Measurements from ENCODE around the gene KCNQ2.

Gene KCNQ2

GRCh38 chr20:63403403-63404105 lies 68.9 kb downstream of the KCNQ2 start:
- H3K4me3 ChIP-seq (ENCODE audit: low read length): no peak overlapping the region
- no peak overlapping the region for H3K4me2 ChIP-seq (ENCODE audit: low read length)
- no peak overlapping the region for H3K9ac ChIP-seq (ENCODE audit: low read length)
- no peak overlapping the region for H3K56ac ChIP-seq (ENCODE audit: low read length)
- no peaks in the 10 kb centered on the region for H3K79me1 ChIP-seq (ENCODE audit: low read length)
- H2BK120ac ChIP-seq (ENCODE audit: low read depth, low read length): no peak overlapping the region
- H2BK15ac ChIP-seq (replicated peaks; ENCODE audit: low read depth): no peak overlapping the region
- no peaks in the 10 kb centered on the region for H3K27me3 ChIP-seq (ENCODE audit: insufficient read depth, low read length, poor library complexity)
- no peaks in the 10 kb centered on the region for H3K36me3 ChIP-seq (ENCODE audit: control insufficient read depth, insufficient read depth, low read length)
- no peak overlapping the region for H3K23ac ChIP-seq (ENCODE audit: low read length)
- no peak overlapping the region for H2AK5ac ChIP-seq (ENCODE audit: low read length)
- no peak overlapping the region for H3K27ac ChIP-seq (ENCODE audit: low read depth, low read length)
- H2BK5ac ChIP-seq (ENCODE audit: low read length): no peak overlapping the region
- H4K5ac ChIP-seq (ENCODE audit: low read length): no peak overlapping the region
- no peak overlapping the region for H3K18ac ChIP-seq (ENCODE audit: low read length)
- WGBS (ENCODE audit: extremely low coverage, insufficient coverage, low lambda C conversion rate): no CpG with 5 or more reads among the region's 19 CpGs
- no peaks in the 10 kb centered on the region for H3K79me2 ChIP-seq (ENCODE audit: control insufficient read depth, insufficient read depth, low read length)
- H4K8ac ChIP-seq (ENCODE audit: low read depth, low read length): no peak overlapping the region
- H3K4ac ChIP-seq (ENCODE audit: low read depth, low read length): no peak overlapping the region
- no peaks in the 10 kb centered on the region for H3K4me1 ChIP-seq (ENCODE audit: control insufficient read depth, low read depth, low read length)
- DNase-seq: no peak

GRCh38 chr20:63402860-63403220 lies 69.6 kb downstream of the KCNQ2 start:
- H3K4ac ChIP-seq (ENCODE audit: low read depth, low read length): no peak overlapping the region
- H3K4me2 ChIP-seq (ENCODE audit: low read length): no peak overlapping the region
- no peaks in the 10 kb centered on the region for H3K27me3 ChIP-seq (ENCODE audit: insufficient read depth, low read length, poor library complexity)
- H3K4me3 ChIP-seq (ENCODE audit: low read length): no peak overlapping the region
- H4K8ac ChIP-seq (ENCODE audit: low read depth, low read length): no peak overlapping the region
- no peak overlapping the region for H3K23ac ChIP-seq (ENCODE audit: low read length)
- H3K4me1 ChIP-seq (ENCODE audit: control insufficient read depth, low read depth, low read length): no peaks in the 10 kb centered on the region
- H3K79me2 ChIP-seq (ENCODE audit: control insufficient read depth, insufficient read depth, low read length): no peaks in the 10 kb centered on the region
- no peak overlapping the region for H2AK5ac ChIP-seq (ENCODE audit: low read length)
- no peak overlapping the region for H2BK15ac ChIP-seq (replicated peaks; ENCODE audit: low read depth)
- H3K36me3 ChIP-seq (ENCODE audit: control insufficient read depth, insufficient read depth, low read length): no peaks in the 10 kb centered on the region
- H3K18ac ChIP-seq (ENCODE audit: low read length): no peak overlapping the region
- H3K56ac ChIP-seq (ENCODE audit: low read length): no peak overlapping the region
- H2BK120ac ChIP-seq (ENCODE audit: low read depth, low read length): no peak overlapping the region
- H3K9ac ChIP-seq (ENCODE audit: low read length): no peak overlapping the region
- no peak overlapping the region for H2BK5ac ChIP-seq (ENCODE audit: low read length)
- DNase-seq: no peak
- H3K27ac ChIP-seq (ENCODE audit: low read depth, low read length): no peak overlapping the region
- H4K5ac ChIP-seq (ENCODE audit: low read length): no peak overlapping the region
- no peaks in the 10 kb centered on the region for H3K79me1 ChIP-seq (ENCODE audit: low read length)
- no CpG with 5 or more reads among the region's 9 CpGs for WGBS (ENCODE audit: extremely low coverage, insufficient coverage, low lambda C conversion rate)

GRCh38 chr20:63402181-63402859 lies 70.1 kb downstream of the KCNQ2 start:
- Histone ChIP-seq H3K23ac (ENCODE audit: low read length) (no peak overlapping the region), H3K27ac (ENCODE audit: low read depth, low read length) (no peak overlapping the region), H3K56ac (ENCODE audit: low read length) (no peak overlapping the region), H2BK15ac (replicated peaks; ENCODE audit: low read depth) (no peak overlapping the region), H4K5ac (ENCODE audit: low read length) (no peak overlapping the region), H3K18ac (ENCODE audit: low read length) (no peak overlapping the region), H3K36me3 (ENCODE audit: control insufficient read depth, insufficient read depth, low read length) (no peaks in the 10 kb centered on the region), H3K4me3 (ENCODE audit: low read length) (no peak overlapping the region), H3K79me1 (ENCODE audit: low read length) (no peaks in the 10 kb centered on the region), H3K4me2 (ENCODE audit: low read length) (no peak overlapping the region), H3K4ac (ENCODE audit: low read depth, low read length) (no peak overlapping the region), H3K27me3 (ENCODE audit: insufficient read depth, low read length, poor library complexity) (no peaks in the 10 kb centered on the region), H2AK5ac (ENCODE audit: low read length) (no peak overlapping the region), H3K4me1 (ENCODE audit: control insufficient read depth, low read depth, low read length) (no peaks in the 10 kb centered on the region), H3K9ac (ENCODE audit: low read length) (no peak overlapping the region), H4K8ac (ENCODE audit: low read depth, low read length) (no peak overlapping the region), H2BK120ac (ENCODE audit: low read depth, low read length) (no peak overlapping the region), H2BK5ac (ENCODE audit: low read length) (no peak overlapping the region), H3K79me2 (ENCODE audit: control insufficient read depth, insufficient read depth, low read length) (no peaks in the 10 kb centered on the region)
- no peak for DNase-seq
- WGBS (ENCODE audit: extremely low coverage, insufficient coverage, low lambda C conversion rate): no CpG with 5 or more reads among the region's 24 CpGs

GRCh38 chr20:63401384-63402110 lies 70.9 kb downstream of the KCNQ2 start:
- WGBS (ENCODE audit: extremely low coverage, insufficient coverage, low lambda C conversion rate): no CpG with 5 or more reads among the region's 29 CpGs
- Histone ChIP-seq H3K79me2 (ENCODE audit: control insufficient read depth, insufficient read depth, low read length) (no peaks in the 10 kb centered on the region), H3K79me1 (ENCODE audit: low read length) (no peaks in the 10 kb centered on the region), H3K4ac (ENCODE audit: low read depth, low read length) (no peak overlapping the region), H3K9ac (ENCODE audit: low read length) (no peak overlapping the region), H2BK15ac (replicated peaks; ENCODE audit: low read depth) (no peak overlapping the region), H4K8ac (ENCODE audit: low read depth, low read length) (no peak overlapping the region), H3K4me1 (ENCODE audit: control insufficient read depth, low read depth, low read length) (no peaks in the 10 kb centered on the region), H4K5ac (ENCODE audit: low read length) (no peak overlapping the region), H3K4me2 (ENCODE audit: low read length) (no peak overlapping the region), H2BK5ac (ENCODE audit: low read length) (no peak overlapping the region), H2AK5ac (ENCODE audit: low read length) (no peak overlapping the region), H3K23ac (ENCODE audit: low read length) (no peak overlapping the region), H3K18ac (ENCODE audit: low read length) (no peak overlapping the region), H3K27ac (ENCODE audit: low read depth, low read length) (no peak overlapping the region), H3K27me3 (ENCODE audit: insufficient read depth, low read length, poor library complexity) (no peaks in the 10 kb centered on the region), H3K36me3 (ENCODE audit: control insufficient read depth, insufficient read depth, low read length) (no peaks in the 10 kb centered on the region), H2BK120ac (ENCODE audit: low read depth, low read length) (no peak overlapping the region), H3K4me3 (ENCODE audit: low read length) (no peak overlapping the region), H3K56ac (ENCODE audit: low read length) (no peak overlapping the region)
- no peak for DNase-seq

- H3K27me3 ChIP-seq (ENCODE audit: insufficient read depth, low read length, poor library complexity): no peaks in the 10 kb centered on the region
- no peak overlapping the region for H4K8ac ChIP-seq (ENCODE audit: low read depth, low read length)
- no peak overlapping the region for H2AK5ac ChIP-seq (ENCODE audit: low read length)
- H3K27ac ChIP-seq (ENCODE audit: low read depth, low read length): no peak overlapping the region
- H2BK15ac ChIP-seq (replicated peaks; ENCODE audit: low read depth): no peak overlapping the region
- H3K4me1 ChIP-seq (ENCODE audit: control insufficient read depth, low read depth, low read length): no peaks in the 10 kb centered on the region
- H3K79me1 ChIP-seq (ENCODE audit: low read length): no peaks in the 10 kb centered on the region
- no peak overlapping the region for H3K4me3 ChIP-seq (ENCODE audit: low read length)
- no peak overlapping the region for H3K4ac ChIP-seq (ENCODE audit: low read depth, low read length)
- H3K36me3 ChIP-seq (ENCODE audit: control insufficient read depth, insufficient read depth, low read length): no peaks in the 10 kb centered on the region
- H2BK5ac ChIP-seq (ENCODE audit: low read length): no peak overlapping the region
- DNase-seq: no peak
- H3K23ac ChIP-seq (ENCODE audit: low read length): no peak overlapping the region
- H3K18ac ChIP-seq (ENCODE audit: low read length): no peak overlapping the region
- H3K9ac ChIP-seq (ENCODE audit: low read length): no peak overlapping the region
- no peaks in the 10 kb centered on the region for H3K79me2 ChIP-seq (ENCODE audit: control insufficient read depth, insufficient read depth, low read length)
- no peak overlapping the region for H2BK120ac ChIP-seq (ENCODE audit: low read depth, low read length)
- H3K4me2 ChIP-seq (ENCODE audit: low read length): no peak overlapping the region
- no peak overlapping the region for H4K5ac ChIP-seq (ENCODE audit: low read length)
- no peak overlapping the region for H3K56ac ChIP-seq (ENCODE audit: low read length)
- no CpG with 5 or more reads among the region's 44 CpGs for WGBS (ENCODE audit: extremely low coverage, insufficient coverage, low lambda C conversion rate)
Measured at GRCh38 chr20:63400486-63401210, 71.8 kb downstream of the KCNQ2 start.

Data from mesendoderm (in vitro differentiated cells).